Umbilical cord (tissue), 2 donors: ENCODE measurements around the gene BPHL. TPM values are rescaled to one million over a fixed set of nuclear protein-coding genes. Genes with fewer than 3 reads are reported as not detected.
"Not testable (repeated sequence)": the region's sequence is repeated elsewhere in the genome, so short reads cannot be mapped to it uniquely, and the experiment has no call there.

Source experiments
- DNase-seq: peaks from one replicate; pipeline ENCODE4 v3.0.0-alpha.2; 2015; ENCODE audit warnings: low spot score
- total RNA-seq: library from RNA; depleted of rRNA; stranded (reverse); fragments of >200 nt; gene quantifications from one replicate; pipeline ENCODE4 v1.2.3, GENCODE V29; 2014; ENCODE audit warnings: low replicate concordance; ENCODE audit not compliant: insufficient read depth

Gene BPHL
- total RNA-seq, 1 donor from 2014 or later, result 29.6 TPM

DNA sequence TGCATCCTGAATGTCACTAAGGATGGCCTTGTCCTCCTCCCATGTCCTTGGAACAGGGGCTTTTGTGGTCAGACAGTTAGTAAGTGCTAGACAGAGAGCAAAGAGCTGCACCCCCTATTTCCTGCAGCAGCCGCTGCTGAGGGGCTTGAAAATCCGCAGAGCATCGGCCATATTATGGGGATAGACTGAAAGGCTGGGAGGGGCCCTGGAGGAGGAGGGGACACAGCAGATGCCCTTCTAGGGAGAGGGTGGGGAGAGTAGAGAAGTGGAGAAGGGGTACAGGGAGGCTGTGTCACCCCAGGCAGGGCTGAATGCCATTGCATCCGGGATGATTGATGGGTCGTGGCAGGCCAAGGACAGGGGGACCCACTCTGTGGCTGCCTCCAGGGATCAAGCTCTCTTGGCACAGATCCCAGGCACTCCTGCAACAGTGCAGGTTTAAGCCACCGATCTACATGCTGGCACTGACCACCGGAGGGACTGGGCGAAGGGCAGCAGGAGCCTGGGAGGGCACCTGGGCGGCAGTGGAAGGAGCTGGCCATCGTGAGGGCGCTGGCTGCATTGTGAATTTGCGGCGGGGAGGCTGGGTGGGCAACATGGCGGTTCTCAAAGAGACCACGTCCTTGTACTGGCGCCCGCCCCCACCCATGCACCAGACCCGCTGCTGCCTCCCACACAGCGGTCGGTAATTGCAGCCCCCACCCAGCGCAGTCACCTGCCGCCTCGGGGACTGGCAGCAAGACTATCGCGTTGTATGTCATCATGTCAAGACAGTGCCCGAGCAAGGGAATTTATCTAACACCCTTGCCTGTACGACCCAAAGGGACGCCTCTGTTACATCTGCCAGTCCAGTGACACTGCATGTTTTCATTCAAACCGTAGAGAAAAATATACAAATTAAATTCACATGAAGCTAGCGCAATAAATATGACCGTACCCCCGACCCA lies 37.9 kb downstream of the BPHL start:
- not testable (repeated sequence) for DNase-seq

DNA sequence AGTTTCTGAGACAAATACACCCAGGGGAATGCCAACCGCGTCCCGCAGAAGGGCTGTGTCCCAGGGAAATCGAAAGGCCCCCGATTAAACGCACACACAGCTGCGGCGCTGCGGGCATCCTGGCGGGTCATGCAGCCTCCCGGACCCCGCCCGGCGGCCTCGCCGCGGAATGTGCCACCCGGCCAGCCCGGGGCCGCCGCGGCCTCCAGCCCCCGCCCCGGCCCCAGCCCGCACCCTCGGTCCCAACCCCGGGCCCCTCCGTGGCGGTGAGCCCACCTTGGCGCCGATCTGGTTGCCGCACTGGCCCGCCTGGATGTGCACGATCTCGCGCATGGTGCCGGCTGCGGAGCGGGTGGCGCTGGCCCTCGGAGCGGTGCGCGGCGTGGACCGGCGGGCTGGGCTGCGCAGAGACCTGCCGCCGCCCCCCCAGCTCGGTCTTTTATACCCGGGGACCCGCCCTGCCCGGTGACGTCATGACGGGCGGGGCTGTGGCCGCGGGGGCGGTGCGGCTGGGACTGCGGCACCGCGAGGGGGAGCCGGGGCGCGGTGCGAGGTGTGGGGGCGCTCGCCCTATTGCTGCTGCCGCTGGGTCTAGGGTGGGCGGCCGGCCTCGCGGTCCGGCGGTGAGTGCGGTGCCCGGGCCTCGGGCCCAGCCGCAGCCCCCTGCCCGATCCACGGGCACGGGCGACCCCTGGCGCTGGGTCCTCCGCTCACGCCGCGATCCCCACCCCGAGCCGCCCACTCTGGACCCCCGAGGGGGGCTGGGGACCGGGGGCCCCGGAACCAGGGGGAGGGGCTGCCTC lies 38.8 kb downstream of the BPHL start, which contains the start of gene TUBB2A:
Gene TUBB2A (minus strand): TSS at position 414 of the 803 bp plus-strand sequence. CDS start 81 bp downstream, at position 333.
- peak; percentile 80 for DNase-seq

DNA sequence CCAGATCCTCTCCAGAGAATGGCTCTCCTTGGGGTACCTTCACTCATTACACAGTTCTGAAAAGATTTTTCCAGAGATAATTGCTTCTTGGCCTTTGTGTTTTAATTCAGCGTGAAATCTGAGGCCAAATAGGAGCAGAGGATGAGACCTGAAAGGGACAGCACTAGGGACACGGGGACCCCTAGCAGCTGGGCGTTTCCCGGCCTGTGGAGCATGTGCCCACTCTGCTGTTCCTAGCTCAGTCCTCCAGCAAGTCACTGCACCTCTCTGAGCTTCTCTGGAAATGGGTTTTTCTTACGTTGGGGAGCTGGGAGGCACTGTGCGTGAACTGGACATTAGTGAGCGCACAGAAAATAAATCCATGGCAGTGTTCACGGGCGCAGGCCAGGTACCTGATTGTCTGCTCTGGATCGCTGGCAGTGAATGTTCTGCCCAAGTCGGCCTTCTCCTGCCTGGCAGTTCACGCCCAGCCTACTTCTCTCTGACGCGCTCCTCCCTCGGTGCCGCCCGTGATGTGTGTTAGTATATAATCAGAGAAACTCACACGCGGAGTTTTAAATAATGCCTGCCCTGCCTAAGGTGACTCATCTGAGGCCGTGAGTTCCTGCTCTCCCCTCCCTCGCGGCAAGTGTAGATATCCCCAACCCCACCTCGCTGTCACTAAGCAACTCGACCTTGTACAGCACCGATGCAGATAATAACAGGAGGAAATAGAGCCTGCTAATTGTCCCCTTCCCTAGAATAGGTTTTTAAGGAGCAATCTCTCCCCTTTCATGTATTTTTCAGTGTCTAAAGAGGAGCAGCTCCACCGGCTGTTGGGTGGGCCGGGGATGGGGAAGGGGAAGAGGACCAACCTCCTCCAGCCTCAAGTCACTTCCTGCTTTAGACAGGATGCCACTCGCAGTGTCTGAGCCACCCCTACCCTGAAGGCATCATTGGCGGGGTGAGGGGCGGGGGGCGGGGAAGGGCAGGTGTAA lies 41.6 kb downstream of the BPHL start:
- DNase-seq, result peak; percentile 67

DNA sequence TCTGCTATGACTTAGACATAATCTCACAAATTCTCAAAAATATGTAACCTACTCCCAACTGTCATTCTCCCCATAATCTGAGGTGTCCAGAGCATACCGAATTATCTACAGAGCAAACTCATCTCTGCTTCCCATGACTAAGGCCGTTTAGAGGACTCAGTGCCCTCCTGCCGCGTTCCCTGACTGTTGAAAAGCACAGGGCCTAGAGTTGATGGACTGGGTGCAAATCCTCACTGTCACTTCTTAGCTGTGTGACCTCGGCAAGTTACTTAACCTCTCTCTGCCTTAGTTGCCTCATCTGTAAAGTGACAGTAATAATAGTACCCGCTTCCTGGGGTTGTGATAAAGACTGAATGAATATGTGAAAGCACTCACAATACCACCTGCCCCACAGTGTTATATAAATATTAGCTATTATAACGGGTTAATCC lies 43.6 kb downstream of the BPHL start:
- DNase-seq, result peak; percentile 34

DNA sequence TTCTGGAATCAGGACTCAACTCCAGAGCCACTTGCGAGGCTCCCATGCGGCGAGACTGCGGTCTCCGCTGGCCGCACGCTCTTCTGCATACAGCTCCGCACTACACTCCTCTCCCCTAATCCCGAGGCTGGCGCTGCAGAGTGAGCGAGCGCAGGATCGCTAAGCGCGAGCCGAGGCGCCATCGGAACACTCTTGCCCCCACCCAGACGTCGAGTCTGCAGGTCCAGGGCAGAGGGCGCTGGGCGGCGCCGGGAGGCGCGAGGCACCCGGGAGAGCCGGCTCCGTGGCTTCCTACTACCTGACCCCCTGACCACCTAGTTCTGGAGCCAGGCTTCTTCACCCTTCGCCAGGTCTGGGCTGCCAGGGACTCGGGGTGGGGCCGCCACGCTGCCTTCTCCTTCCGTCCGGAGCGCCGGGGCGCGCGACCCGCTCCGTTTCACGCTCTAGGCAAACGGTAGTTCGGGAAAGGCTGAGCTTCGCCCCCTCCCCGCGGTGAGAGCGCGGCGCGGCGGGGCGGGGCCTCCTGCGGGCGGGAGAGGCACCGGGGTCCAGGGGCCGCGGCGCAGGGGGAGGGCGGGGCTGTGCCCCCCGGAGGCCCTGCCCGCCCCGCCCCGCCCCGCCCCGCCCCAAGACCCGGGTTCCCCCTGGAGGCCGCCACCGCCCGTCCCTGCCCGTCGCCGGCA lies 44.2 kb downstream of the BPHL start:
- DNase-seq, result peak; percentile 81

DNA sequence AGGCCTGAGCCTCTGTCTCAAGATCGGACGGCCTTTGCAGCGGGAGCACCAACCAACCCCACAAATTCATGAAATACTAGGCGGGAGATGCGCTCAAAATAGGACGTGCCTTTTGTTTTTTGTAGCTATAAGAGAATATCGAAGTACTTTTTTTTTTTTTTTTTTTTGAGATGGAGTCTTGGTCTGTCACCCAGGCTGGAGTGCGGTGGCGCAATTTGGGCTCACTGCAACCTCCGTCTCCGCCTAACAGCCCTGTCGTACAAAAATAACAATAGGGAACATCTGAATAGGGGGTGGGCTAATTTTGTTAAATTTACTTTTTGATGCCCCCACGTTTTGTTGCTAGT lies 44.7 kb downstream of the BPHL start:
- DNase-seq, result no peak

DNA sequence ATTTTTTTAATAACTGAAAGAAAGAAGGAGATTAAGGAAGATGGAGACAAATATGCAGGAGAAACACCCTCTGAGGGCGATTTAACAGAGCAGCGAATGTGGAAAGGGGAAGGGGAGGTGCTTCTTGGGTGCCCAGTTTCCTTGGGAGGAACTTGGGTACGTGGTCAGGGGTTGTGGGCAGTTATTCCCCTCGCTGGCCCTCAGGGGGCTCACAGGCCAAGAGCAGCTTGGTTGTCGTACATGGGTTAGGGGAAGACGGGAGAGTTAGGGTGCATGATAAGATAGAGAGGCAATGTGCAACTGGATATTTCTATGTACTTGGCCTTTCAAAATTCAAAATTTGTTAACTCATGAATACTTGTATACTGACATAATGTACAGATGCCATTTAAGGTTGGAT lies 45.9 kb downstream of the BPHL start:
- no peak for DNase-seq

DNA sequence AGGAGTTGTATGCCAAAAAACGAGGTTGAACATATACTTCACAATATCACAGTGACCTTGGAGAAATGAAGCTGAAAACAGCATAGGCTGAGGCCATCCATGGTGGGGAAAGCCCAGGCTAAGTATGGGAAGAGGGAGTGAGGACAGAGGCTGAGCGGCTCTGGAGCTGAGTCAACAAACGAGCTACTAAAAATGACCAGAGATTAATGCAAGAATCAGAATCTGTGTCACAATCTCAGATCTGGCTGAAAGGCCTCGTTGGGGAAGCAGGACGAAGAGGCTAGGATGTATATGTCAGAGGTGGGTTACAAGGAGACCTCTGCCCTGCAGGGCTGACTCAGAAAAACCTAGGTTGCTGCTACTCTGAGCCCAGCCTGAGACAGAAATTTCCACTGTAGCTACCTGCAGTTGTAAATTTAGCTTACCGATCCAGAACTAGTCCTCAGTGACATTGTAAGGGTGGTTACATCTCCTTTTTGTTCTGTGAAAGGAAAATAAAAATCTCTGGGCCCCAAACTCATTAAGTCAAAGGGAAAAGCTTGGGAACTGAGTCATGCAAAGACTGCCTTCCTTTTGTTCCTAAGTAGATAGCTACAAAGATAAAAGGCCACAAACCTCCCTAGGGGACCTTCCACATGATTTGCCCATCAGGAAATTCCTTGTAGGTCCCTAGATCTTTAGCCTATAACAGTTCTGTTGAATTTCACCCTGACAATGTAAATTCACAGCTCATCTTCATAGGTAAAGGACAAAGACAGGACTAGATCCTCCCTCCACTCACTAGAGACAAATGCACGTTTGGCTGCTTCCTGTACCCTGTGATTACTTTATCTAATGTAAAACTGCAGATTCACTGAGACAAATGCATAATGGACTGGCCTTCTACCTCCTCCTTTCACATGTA lies 47.4 kb downstream of the BPHL start:
- no peak for DNase-seq

DNA sequence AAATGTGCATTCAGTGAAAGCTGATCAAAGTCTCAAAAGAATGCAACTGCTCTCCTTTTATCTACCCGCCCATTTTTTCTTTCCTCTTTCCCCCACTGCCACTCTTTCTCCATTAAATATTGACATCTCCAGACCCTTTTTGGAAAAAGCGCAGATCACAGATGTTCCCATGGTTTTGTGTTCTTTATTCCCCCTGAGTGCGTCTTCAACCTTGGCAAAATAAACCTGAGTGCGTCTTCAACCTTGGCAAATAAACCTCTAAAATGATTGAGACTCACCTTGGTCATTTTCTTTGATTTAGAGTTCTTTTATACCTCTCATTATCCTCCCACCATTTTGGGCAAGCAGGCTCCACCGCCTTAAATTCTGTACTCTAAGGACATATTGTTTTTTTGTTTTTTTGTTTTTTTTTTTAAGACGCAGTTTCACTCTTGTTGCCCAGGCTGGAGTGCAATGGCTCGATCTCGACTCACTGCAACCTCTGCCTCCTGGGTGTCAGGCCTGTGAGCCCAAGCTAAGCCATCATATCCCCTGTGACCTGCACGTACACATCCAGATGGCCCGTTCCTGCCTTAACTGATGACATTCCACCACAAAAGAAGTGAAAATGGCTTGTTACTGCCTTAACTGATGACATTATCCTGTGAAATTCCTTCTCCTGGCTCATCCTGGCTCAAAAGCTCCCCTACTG lies 48.2 kb downstream of the BPHL start:
- DNase-seq, result not testable (repeated sequence)

DNA sequence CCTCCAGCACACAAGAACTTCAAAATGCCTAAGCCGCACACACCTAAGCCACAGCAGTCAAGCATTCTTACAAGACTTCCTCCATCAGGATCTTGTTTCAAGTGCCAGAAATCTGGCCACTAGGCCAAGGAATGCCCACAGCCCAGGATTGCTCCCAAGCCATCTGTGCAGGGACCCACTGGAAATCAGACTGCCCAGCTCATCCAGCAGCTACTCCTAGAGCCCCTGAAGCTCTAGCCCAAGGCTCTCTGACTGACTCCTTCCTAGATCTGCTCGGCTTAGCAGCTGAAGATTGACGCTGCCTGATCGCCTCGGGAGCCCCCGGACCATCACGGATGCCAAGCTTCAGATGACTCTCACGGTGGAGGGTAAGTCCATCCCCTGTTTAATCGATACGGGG lies 49.5 kb downstream of the BPHL start:
- DNase-seq, result not testable (repeated sequence)

DNA sequence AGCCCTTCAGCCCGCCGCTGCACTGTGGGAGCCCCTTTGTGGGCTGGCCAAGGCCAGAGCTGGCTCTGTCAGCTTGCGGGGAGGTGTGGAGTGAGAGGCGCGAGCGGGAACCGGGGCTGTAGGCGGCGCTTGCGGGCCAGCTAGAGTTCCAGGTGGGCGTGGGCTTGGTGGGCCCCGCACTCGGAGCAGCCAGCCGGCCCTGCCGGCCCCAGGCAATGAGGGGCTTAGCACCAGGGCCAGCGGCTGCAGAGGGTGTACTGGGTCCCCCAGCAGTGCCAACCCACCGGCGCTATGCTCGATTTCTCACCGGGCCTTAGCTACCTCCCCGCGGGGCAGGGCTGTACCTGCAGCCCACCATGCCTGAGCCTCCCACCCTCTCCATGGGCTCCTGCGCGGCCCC lies 52.2 kb downstream of the BPHL start:
- DNase-seq, result not testable (repeated sequence)

DNA sequence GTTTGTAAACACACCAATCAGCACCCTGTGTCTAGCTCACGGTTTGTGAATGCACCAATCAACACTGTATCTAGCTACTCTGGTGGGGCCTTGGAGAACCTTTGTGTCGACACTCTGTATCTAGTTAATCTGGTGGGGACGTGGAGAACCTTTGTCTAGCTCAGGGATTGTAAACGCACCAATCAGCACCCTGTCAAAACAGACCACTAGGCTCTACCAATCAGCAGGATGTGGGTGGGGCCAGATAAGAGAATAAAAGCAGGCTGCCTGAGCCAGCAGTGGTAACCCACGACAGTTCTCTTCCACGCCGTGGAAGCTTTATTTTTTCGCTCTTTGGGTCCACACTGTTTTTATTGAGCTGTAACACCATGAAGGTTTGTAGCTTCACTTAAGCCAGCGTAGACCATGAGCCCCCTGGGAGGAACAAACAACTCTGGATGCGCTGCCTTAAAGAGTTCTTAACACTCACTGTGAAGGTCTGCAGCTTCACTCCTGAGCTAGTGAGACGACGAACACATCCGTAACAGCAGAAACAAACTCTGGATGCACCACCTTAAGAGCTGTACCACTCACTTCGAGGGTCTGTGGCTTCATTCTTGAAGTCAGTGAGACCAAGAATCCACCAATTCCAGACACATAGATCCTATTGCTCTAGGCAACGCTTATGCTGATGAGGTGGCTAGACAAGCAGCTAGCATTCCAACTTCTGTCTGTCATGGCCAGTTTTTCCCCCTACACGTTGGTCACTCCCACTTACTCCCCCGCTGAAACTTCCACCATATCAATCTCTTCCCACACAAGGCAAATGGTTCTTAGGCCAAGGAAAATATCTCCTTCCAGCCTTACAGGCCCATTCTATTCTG lies 53.0 kb downstream of the BPHL start:
- not testable (repeated sequence) for DNase-seq

DNA sequence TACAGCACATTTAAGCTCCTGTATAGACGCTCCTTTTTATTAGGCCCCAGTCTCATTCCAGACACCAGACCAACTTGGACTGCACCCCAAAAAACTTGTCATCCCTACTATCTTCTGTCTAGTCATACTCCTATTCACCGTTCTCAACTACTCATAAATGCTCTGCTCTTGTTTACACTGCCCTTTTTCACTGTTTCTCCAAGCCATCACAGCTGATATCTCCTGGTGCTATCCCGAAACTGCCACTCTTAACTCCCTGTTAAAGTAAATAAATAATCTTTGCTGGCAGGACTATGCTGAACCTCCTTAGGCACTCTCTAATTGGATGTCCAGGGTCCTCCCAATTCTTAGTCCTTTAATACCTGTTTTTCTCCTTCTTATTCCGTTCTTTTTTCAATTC lies 54.3 kb downstream of the BPHL start:
- DNase-seq, result not testable (repeated sequence)

DNA sequence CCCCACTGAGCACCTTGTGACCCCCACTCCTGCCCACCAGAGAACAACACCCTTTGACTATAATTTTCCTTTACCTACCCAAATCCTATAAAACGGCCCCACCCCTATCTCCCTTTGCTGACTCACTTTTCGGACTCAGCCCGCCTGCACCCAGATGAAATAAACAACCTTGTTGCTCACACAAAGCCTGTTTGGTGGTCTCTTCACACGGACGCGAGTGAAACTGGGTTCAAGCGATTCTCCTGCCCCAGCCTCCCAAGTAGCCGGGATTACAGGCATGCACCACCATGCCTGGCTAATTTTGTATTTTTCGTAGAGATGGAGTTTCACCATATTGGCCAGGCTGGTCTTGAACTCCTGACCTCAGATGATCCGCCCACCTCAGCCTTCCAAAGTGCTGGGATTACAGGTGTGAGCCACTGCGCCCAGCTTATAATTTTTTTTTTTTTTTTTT lies 55.2 kb downstream of the BPHL start:
- DNase-seq, result not testable (repeated sequence)

DNA sequence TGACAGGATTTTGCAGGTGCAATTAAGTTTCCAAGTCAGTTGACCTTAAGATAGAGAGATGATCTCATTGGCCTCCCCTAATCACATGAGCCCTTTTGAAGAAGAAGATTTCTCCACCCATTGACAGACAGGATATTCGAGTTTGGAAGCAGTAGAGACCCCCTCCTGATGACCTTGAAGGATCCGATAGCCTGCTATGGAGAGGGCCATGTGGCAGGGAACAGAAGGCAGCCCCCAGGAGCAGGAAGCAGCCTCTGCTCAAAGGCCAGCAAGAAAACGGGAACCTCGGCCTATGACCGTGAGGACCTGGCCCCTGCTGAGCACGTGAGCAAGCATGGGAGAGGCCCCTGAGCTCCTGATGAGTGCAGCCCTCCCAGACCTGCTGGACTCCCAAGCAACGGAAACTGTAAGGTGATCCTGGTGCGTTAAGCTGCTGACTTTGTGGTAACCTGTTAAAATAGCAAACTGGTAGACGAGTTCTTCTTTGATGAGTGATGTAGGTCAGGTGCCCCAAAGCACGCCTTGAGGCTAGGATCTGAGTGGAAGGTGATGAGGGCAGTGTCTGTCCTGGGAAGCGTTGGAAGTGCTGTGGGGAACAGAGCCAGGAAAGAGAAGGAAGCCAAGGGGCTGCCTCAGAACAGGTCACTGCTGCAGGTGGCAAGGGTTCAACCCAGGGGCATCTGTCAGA lies 57.3 kb downstream of the BPHL start:
- DNase-seq, result no peak

DNA sequence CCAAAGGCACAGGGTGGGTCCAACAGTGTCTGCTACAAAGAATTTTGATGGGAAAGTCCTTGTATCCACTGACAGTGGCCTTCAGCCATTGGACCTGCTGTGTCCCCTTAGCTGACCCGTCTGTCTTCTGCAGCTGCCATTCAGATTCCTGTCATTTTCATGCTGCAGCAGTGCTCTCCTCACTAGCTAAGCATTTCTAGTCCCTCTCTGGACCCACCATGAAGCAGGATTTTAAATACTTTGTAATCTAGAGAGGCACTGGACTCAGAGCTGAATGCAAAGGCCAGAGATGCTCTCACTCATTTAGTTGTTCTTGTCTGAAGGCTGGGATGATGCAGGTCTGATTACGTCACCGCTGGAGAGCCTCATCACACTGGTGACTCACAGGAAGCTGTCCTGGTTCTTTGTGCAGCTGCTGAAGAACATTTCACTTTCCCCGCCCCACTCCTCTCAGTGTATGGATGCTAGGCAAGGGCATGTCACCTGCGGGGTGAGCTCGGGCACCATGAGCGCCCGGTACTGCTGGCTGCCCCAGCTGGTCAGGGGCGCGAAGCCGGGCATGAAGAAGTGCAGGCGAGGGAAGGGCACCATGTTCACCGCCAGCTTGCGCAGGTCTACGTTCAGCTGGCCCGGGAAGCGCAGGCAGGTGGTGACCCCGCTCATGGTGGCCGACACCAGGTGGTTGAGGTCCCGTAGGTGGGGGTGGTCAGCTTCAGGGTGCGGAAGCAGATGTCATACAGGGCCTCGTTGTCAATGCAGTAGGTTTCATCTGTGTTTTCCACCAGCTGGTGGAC lies 58.2 kb downstream of the BPHL start:
- DNase-seq, result peak; percentile 62
